H1 (cell line): ENCODE measurements around the gene NUP210. TPM values are rescaled to one million over a fixed set of nuclear protein-coding genes. Genes with fewer than 3 reads are reported as not detected.

Experiments
- CTCF ChIA-PET: fragments of 300-600 bp; sonication (Branson Sonifier 250); formaldehyde crosslinking; loops from one replicate; lab custom pipeline; 2021; ENCODE audit not compliant: partially characterized antibody; lab: Charles Lee
- POLR2A ChIA-PET: fragments of 300-600 bp; sonication (Branson Sonifier 250); formaldehyde crosslinking; loops from one replicate; lab custom pipeline; 2021; ENCODE audit warnings: inconsistent platforms; ENCODE audit not compliant: partially characterized antibody; lab: Charles Lee
- DNase-seq, 2 experiments: peaks; one replicate each; pipeline versions ENCODE4 v3.0.0 to v3.0.0-alpha.2; 2010 to 2022; ENCODE audit warnings: low spot score in 2 of 2, low read depth in 1 of 2, mixed read lengths in 1 of 2
- FAIRE-seq: peaks from 2 replicates; lab custom pipeline; 2011; peaks lifted over from hg19 to GRCh38; lab: Jason Lieb, UNC
- H2AFZ ChIP-seq: 2 replicates; pipeline ENCODE4 v1.8.1; 2012; ENCODE audit warnings: low read length, inconsistent platforms
- H2AK5ac ChIP-seq: 2 replicates; pipeline ENCODE4 v1.6.1; 2013; ENCODE audit warnings: low read depth, low read length
- H2BK120ac ChIP-seq: replicated peaks from 2 replicates; pipeline ENCODE3; 2013; ENCODE audit warnings: low read depth, low read length, inconsistent platforms
- H2BK12ac ChIP-seq: 2 replicates; pipeline ENCODE4 v1.6.1; 2013; ENCODE audit warnings: low read depth, low read length
- H2BK15ac ChIP-seq: 2 replicates; pipeline ENCODE4 v1.6.1; 2013; ENCODE audit warnings: low read length
- H2BK20ac ChIP-seq: 2 replicates; pipeline ENCODE4 v1.6.1; 2013; ENCODE audit warnings: low read length
- H2BK5ac ChIP-seq: 2 replicates; pipeline ENCODE4 v1.6.1; 2013; ENCODE audit warnings: low read depth, low read length
- H3K14ac ChIP-seq: 2 replicates; pipeline ENCODE4 v1.6.1; 2013; ENCODE audit warnings: inconsistent platforms; ENCODE audit not compliant: insufficient read length
- H3K18ac ChIP-seq: 2 replicates; pipeline ENCODE4 v1.6.1; 2013; ENCODE audit warnings: low read length; ENCODE audit errors: extremely low read depth
- H3K23ac ChIP-seq: 2 replicates; pipeline ENCODE4 v1.6.1; 2013; ENCODE audit warnings: inconsistent platforms; ENCODE audit not compliant: insufficient read length
- H3K23me2 ChIP-seq: 2 replicates; pipeline ENCODE4 v1.6.1; 2013; ENCODE audit warnings: low read depth, low read length
- H3K27ac ChIP-seq: 2 replicates; pipeline ENCODE4 v1.6.1; 2011; ENCODE audit warnings: low read depth, low read length, inconsistent platforms
- H3K27me3 ChIP-seq, 4 experiments: replicated peaks in 1 of 4; 1 replicate in 1 of 4; 2 replicates in 3 of 4; pipeline versions ENCODE4 v1.6.1 to v1.8.1; 2011 to 2013; ENCODE audit warnings: low read length in 3 of 4, mild to moderate bottlenecking in 3 of 4, inconsistent platforms in 2 of 4, mixed read lengths in 2 of 4, moderate library complexity in 1 of 4; ENCODE audit not compliant: control insufficient read depth in 3 of 4, insufficient read depth in 3 of 4; ENCODE audit errors: extremely low read depth in 1 of 4
- H3K36me3 ChIP-seq, 4 experiments: 2 replicates each; pipeline versions ENCODE4 v1.6.1 to v1.8.1; 2011 to 2013; ENCODE audit warnings: mild to moderate bottlenecking in 4 of 4, low read length in 3 of 4, moderate library complexity in 2 of 4, control low read depth in 1 of 4, inconsistent platforms in 1 of 4; ENCODE audit not compliant: insufficient read depth in 4 of 4, control insufficient read depth in 2 of 4
- H3K4ac ChIP-seq: replicated peaks from 2 replicates; pipeline ENCODE3; 2013; ENCODE audit warnings: low read length, low read depth, mixed read lengths, inconsistent platforms; ENCODE audit not compliant: insufficient read length
- H3K4me1 ChIP-seq, 4 experiments: replicated peaks in 1 of 4; 1 replicate in 1 of 4; 2 replicates in 3 of 4; pipeline versions ENCODE4 v1.6.1 to v1.8.1; 2011 to 2013; ENCODE audit warnings: low read length in 3 of 4, inconsistent platforms in 2 of 4, mixed read lengths in 1 of 4; ENCODE audit not compliant: insufficient read depth in 4 of 4, control insufficient read depth in 3 of 4
- H3K4me2 ChIP-seq, 2 experiments: 2 replicates each; pipeline versions ENCODE4 v1.6.1 to v1.8.1; 2011 to 2013; ENCODE audit warnings: low read depth in 2 of 2, low read length in 2 of 2, control low read depth in 1 of 2, inconsistent platforms in 1 of 2, mild to moderate bottlenecking in 1 of 2; ENCODE audit not compliant: insufficient read depth in 1 of 2
- H3K4me3 ChIP-seq, 4 experiments: fragments of 200-600, 300-600 bp in 1 of 4; sonication (generic), shearing (Covaris generic), sonication (Bioruptor Twin) in 1 of 4; 2 replicates each; pipeline versions ENCODE4 v1.5.1 to v1.8.1; 2011 to 2016; ENCODE audit warnings: low read length in 4 of 4, low read depth in 3 of 4, control low read depth in 2 of 4, inconsistent platforms in 2 of 4, mild to moderate bottlenecking in 2 of 4, mixed read lengths in 1 of 4, moderate library complexity in 1 of 4; ENCODE audit not compliant: insufficient read depth in 2 of 4; ENCODE audit errors: extremely low read depth in 1 of 4
- H3K56ac ChIP-seq: replicated peaks from 2 replicates; pipeline ENCODE3; 2013; ENCODE audit warnings: low read depth, mild to moderate bottlenecking, mixed read lengths, low read length, inconsistent platforms; ENCODE audit not compliant: insufficient read length
- H3K79me1 ChIP-seq: 2 replicates; pipeline ENCODE4 v1.6.1; 2013; ENCODE audit warnings: low read depth, low read length, control low read depth
- H3K79me2 ChIP-seq, 2 experiments: 2 replicates each; pipeline versions ENCODE4 v1.6.1 to v1.8.1; 2012 to 2013; ENCODE audit warnings: low read length in 2 of 2, mild to moderate bottlenecking in 2 of 2, inconsistent platforms in 1 of 2; ENCODE audit not compliant: insufficient read depth in 2 of 2, control insufficient read depth in 1 of 2
- H3K9ac ChIP-seq, 4 experiments: replicated peaks in 1 of 4; 1 replicate in 1 of 4; 2 replicates in 3 of 4; pipeline versions ENCODE4 v1.6.1 to v1.8.1; 2011 to 2013; ENCODE audit warnings: low read depth in 3 of 4, low read length in 3 of 4, control low read depth in 2 of 4, mild to moderate bottlenecking in 2 of 4, moderate library complexity in 2 of 4, inconsistent platforms in 1 of 4; ENCODE audit errors: extremely low read depth in 1 of 4
- H3K9me3 ChIP-seq, 2 experiments: 2 replicates each; pipeline versions ENCODE4 v1.6.1 to v1.8.1; 2012 to 2013; ENCODE audit warnings: mild to moderate bottlenecking in 2 of 2, moderate library complexity in 2 of 2, control low read depth in 1 of 2, inconsistent platforms in 1 of 2, low read depth in 1 of 2, low read length in 1 of 2, mixed read lengths in 1 of 2; ENCODE audit not compliant: insufficient read depth in 2 of 2
- H4K20me1 ChIP-seq, 2 experiments: replicated peaks in 1 of 2; 2 replicates each; pipeline versions ENCODE3 to v1.8.1; 2011 to 2013; ENCODE audit warnings: inconsistent platforms in 2 of 2, low read length in 2 of 2, mild to moderate bottlenecking in 1 of 2; ENCODE audit not compliant: insufficient read depth in 2 of 2, control insufficient read depth in 1 of 2
- H4K5ac ChIP-seq: 2 replicates; pipeline ENCODE4 v1.6.1; 2013; ENCODE audit warnings: low read length, low read depth, mixed read lengths, inconsistent platforms; ENCODE audit not compliant: insufficient read length
- H4K8ac ChIP-seq: 2 replicates; pipeline ENCODE4 v1.8.0; 2013; ENCODE audit warnings: mild to moderate bottlenecking, moderate library complexity, low read length, inconsistent platforms; ENCODE audit not compliant: insufficient read depth; ENCODE audit errors: extremely low read depth
- H4K91ac ChIP-seq: replicated peaks from 2 replicates; pipeline ENCODE3; 2013; ENCODE audit warnings: low read length, mixed read lengths, inconsistent platforms; ENCODE audit not compliant: insufficient read length
- CBX8 ChIP-seq: fragments of 300-800, 300-1000 bp; sonication (generic); IDR thresholded peaks from 2 replicates; pipeline ENCODE4 v1.7.1; 2016; ENCODE audit warnings: low read depth, low read length, borderline replicate concordance
- CHD1 ChIP-seq: IDR thresholded peaks from 2 replicates; pipeline ENCODE4 v1.6.1; 2012; ENCODE audit warnings: low read depth, low read length, improper control_type of control experiment
- E2F6 ChIP-seq: IDR thresholded peaks from 2 replicates; pipeline ENCODE4 v1.6.1; 2012; ENCODE audit warnings: inconsistent platforms
- EP300 ChIP-seq, 2 experiments: IDR thresholded peaks; 1 replicate in 1 of 2; 2 replicates in 1 of 2; pipeline ENCODE4 v1.6.1; 2011 to 2012; ENCODE audit warnings: low read depth in 2 of 2, low read length in 2 of 2, mild to moderate bottlenecking in 2 of 2, borderline replicate concordance in 1 of 2, inconsistent platforms in 1 of 2, moderate library complexity in 1 of 2
- MAX ChIP-seq: IDR thresholded peaks from 2 replicates; pipeline ENCODE4 v1.6.1; 2012; ENCODE audit warnings: inconsistent platforms
- PHF8 ChIP-seq: fragments of 200-600 bp; sonication (generic); conservative IDR thresholded peaks from 2 replicates; pipeline ENCODE4 v1.7.1; 2012; ENCODE audit warnings: low read depth, mild to moderate bottlenecking, inconsistent platforms, low read length, moderate library complexity
- POLR2A ChIP-seq, 2 experiments: IDR thresholded peaks; 1 replicate in 1 of 2; 2 replicates in 1 of 2; pipeline ENCODE4 v1.6.1; 2011; ENCODE audit warnings: low read depth in 2 of 2, low read length in 2 of 2, mild to moderate bottlenecking in 2 of 2; ENCODE audit errors: control extremely low read depth in 1 of 2
- RAD21 ChIP-seq, 2 experiments: IDR thresholded peaks in 1 of 2; conservative IDR thresholded peaks in 1 of 2; 2 replicates each; pipeline ENCODE4 v1.6.1; 2011; ENCODE audit warnings: low read depth in 2 of 2, low read length in 2 of 2, improper control_type of control experiment in 1 of 2, inconsistent platforms in 1 of 2, mild to moderate bottlenecking in 1 of 2, moderate library complexity in 1 of 2
- RNF2 ChIP-seq: fragments of 200-900, 300-1000 bp; sonication (generic); IDR thresholded peaks from 2 replicates; pipeline ENCODE4 v1.7.1; 2016; ENCODE audit warnings: borderline replicate concordance, low read depth, mild to moderate bottlenecking, antibody characterized with exemption, low read length; ENCODE audit not compliant: poor library complexity, severe bottlenecking; ENCODE audit errors: missing control alignments
- SIX5 ChIP-seq: IDR thresholded peaks from 2 replicates; pipeline ENCODE4 v1.6.1; 2011; ENCODE audit warnings: mild to moderate bottlenecking, low read depth, low read length
- WGBS, 2 experiments: shearing (Covaris generic) in 1 of 2; methylation state at CpG; one replicate each; pipeline versions ENCODE4 v1.1.6 to v1.1.7; 2013 to 2015; ENCODE audit warnings: low lambda C conversion rate in 2 of 2, mixed read lengths in 2 of 2, inconsistent platforms in 1 of 2, low coverage in 1 of 2, missing lambda C conversion rate in 1 of 2; ENCODE audit not compliant: insufficient replicate concordance in 2 of 2, insufficient coverage in 1 of 2, insufficient read length in 1 of 2; ENCODE audit errors: extremely low coverage in 1 of 2, missing lambda C conversion rate in 1 of 2; 5-methylcytosine and 5-hydroxymethylcytosine counted together
- polyA plus RNA-seq, 7 experiments: library from polyadenylated mRNA; depleted of rRNA in 3 of 7; stranded (reverse) in 5 of 7; unstranded in 2 of 7; fragments of >200 nt in 5 of 7; fragments of 200-250 nt in 2 of 7; gene quantifications; 1 replicate in 5 of 7; 2 replicates in 1 of 7; 4 replicates in 1 of 7; pipeline versions ENCODE4 v1.2.1 to v1.2.3, GENCODE V29; 2011 to 2013; ENCODE audit warnings: missing spikeins in 2 of 7, mixed read lengths in 2 of 7
- total RNA-seq: library from RNA; stranded (reverse); fragmentation: NEBNext Ultra II Directional; extraction: Animal tissue kit (Norgen Biotek cat#: 25700); gene quantifications from 2 replicates; pipeline ENCODE4 v1.2.1, GENCODE V29; 2021

NUP210 gene
- total and polyA plus RNA-seq, 2 of the 8 experiments (the other 6 are each of a cell fraction or from before 2014, with no cell fraction given): 51.0 to 53.7 TPM

GRCh38 chr3:13433912-13434311 is 13.8 kb upstream of the NUP210 start:
- H3K9ac ChIP-seq: no peak overlapping the region
- H2BK15ac ChIP-seq: no peak overlapping the region
- ChIA-PET CTCF (interaction anchor here (0.8 to 2.9 kb wide), 6 partner anchors 16 to 218 kb away, joined by 3 to 14 read pairs (median 4); no protein-coding TSS in a partner anchor), POLR2A (interaction anchor here (1.0 to 1.5 kb wide), 3 partner anchors 9 to 18 kb away, joined by 3 to 4 read pairs (median 3); no protein-coding TSS in a partner anchor)
- peaks cover 0 to 3% of the 10 kb centered on the region in 2 experiments; a peak in 1 of 4 replicates for H3K9me3 ChIP-seq
- H3K4me2 ChIP-seq: no peak overlapping the region
- H3K14ac ChIP-seq: no peak overlapping the region
- no peaks in the 10 kb centered on the region for H4K20me1 ChIP-seq
- no peak for FAIRE-seq
- no peak overlapping the region for H3K4ac ChIP-seq
- H2BK120ac ChIP-seq: no peak overlapping the region
- H4K5ac ChIP-seq: no peak overlapping the region
- no peak overlapping the region for H3K23ac ChIP-seq
- H2BK12ac ChIP-seq: no peak overlapping the region
- no peak overlapping the region for H3K18ac ChIP-seq
- peak overlapping the region; percentile 92 for H2AFZ ChIP-seq
- H3K79me2 ChIP-seq: no peaks in the 10 kb centered on the region
- H4K91ac ChIP-seq: no peak overlapping the region
- no peaks in the 10 kb centered on the region for H3K36me3 ChIP-seq
- H2BK20ac ChIP-seq: no peak overlapping the region
- no peak overlapping the region for H2AK5ac ChIP-seq
- H3K4me1 ChIP-seq: peaks cover 0 to 6% (median 0%) of the 10 kb centered on the region in 4 experiments; a peak in 1 of 7 replicates
- 66% methylated on average over 5 of the region's 5 CpGs; no CpG with 5 or more reads in 1 of the 2 experiments for WGBS, 2 experiments
- H2BK5ac ChIP-seq: no peak overlapping the region
- no peak overlapping the region for H3K4me3 ChIP-seq
- H3K23me2 ChIP-seq: no peaks in the 10 kb centered on the region
- H3K27me3 ChIP-seq: no peaks in the 10 kb centered on the region
- no peak overlapping the region for H3K56ac ChIP-seq
- no peak for DNase-seq
- H3K79me1 ChIP-seq: no peaks in the 10 kb centered on the region
- no peak overlapping the region for H4K8ac ChIP-seq
- H3K27ac ChIP-seq: no peak overlapping the region
- TF ChIP-seq SIX5 (no peak), CBX8 (no peak), RAD21 (IDR thresholded peaks at IDR 0.05 in 1 of 2, conservative IDR thresholded peaks at IDR 0.05 in 1 of 2; ENCODE audit: low read depth in 2 of 2, low read length in 2 of 2) (no peak), PHF8 (no peak), CHD1 (no peak), EP300 (IDR thresholded peaks at IDR 0.05; ENCODE audit: borderline replicate concordance in 1 of 2, low read depth in 2 of 2, low read length in 2 of 2) (no peak), RNF2 (no peak), MAX (no peak), E2F6 (no peak), POLR2A (IDR thresholded peaks at IDR 0.05; ENCODE audit: control extremely low read depth in 1 of 2, low read depth in 2 of 2, low read length in 2 of 2) (no peak)
